Testis (tissue), 2 donors: ENCODE measurements around the gene CD34.

Source experiments
- CTCF ChIP-seq, 3 experiments: fragments of 450-650 bp in 2 of 3; fragments of 200-600 bp in 1 of 3; sonication (generic) in 1 of 3; IDR thresholded peaks; one replicate each; pipeline ENCODE4 v1.5.1; 2016 to 2019; ENCODE audit warnings: antibody characterized with exemption in 3 of 3, mild to moderate bottlenecking in 2 of 3, moderate library complexity in 1 of 3
- POLR2A ChIP-seq: fragments of 450-650 bp; IDR thresholded peaks from one replicate; pipeline ENCODE4 v1.6.1; 2017; ENCODE audit warnings: antibody characterized with exemption, mild to moderate bottlenecking, moderate library complexity

- no peak for TF ChIP-seq CTCF (IDR thresholded peaks at IDR 0.05)
- no peak for TF ChIP-seq POLR2A
These were observed 35.4 kb downstream of the CD34 start for GRCh38 chr1:207875532-207875931.
